Esophagus squamous epithelium (tissue), 4 donors: ENCODE results near the gene RBFOX2.

Experiments used
- CTCF ChIP-seq, 6 experiments: fragments of 450-650 bp in 4 of 6; fragments of 200-600 bp in 2 of 6; sonication (generic) in 2 of 6; IDR thresholded peaks; one replicate each; pipeline ENCODE4 v1.5.1; 2016 to 2019; ENCODE audit warnings: antibody characterized with exemption in 6 of 6, mild to moderate bottlenecking in 4 of 6, moderate library complexity in 4 of 6
- POLR2A ChIP-seq, 4 donors: fragments of 450-650 bp; IDR thresholded peaks; one replicate each; pipeline ENCODE4 v1.6.1; 2017; ENCODE audit warnings: antibody characterized with exemption in 4 of 4, mild to moderate bottlenecking in 4 of 4, moderate library complexity in 3 of 4

DNA sequence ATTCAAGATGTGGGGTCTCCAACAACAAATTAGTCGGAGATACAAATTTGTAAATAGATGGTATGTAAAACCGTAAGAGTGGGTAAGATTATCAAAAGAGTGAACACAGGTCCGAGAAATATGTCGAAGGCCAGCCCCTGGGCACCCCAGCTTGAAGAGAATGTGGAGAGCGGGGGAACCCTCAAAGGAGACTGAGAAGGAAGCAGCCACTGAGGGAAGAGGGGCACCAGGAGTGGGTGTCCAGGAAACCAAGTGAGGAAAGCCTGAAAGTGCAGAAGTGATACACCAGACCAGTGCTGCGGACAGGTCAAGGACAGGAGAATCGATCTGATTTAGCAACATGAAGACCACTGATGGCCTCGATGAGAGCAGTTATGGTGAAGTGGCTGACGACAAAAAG is 296.5 kb downstream of the RBFOX2 start:
- TF ChIP-seq CTCF (IDR thresholded peaks at IDR 0.05) (no peak), POLR2A (IDR thresholded peaks at IDR 0.05) (no peak)
